ENCODE measurements around the gene SLC35G3. TPM values are rescaled to one million over a fixed set of nuclear protein-coding genes. Genes with fewer than 3 reads are reported as not detected.
"Not testable (repeated sequence)": the region's sequence is repeated elsewhere in the genome, so short reads cannot be mapped to it uniquely, and the experiment has no call there.

The SLC35G3 gene
- polyA plus RNA-seq, result not detected

DNA sequence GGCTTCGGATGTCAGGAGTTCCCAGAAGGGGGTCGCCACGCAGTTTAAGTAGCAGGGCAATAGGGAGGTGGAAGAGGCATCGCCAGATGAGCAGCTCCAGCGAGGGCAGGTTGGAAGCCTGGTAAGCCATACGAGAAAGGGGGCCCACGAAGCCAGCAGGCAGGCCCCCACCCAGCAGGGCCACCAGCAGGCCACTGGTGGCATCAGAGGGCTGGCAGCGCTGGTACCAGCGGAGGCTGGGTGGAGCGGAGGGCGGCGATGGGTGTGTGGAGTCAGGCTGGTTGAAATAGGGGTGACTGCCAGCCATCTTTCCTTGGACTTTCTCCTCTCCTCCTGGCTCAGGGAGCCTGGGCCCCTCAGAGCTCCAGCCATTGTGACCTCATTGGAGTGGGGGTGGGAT is at the start of gene SLC35G3:
Gene SLC35G3, minus strand, starts transcription at position 393 of the 400 bp plus-strand sequence. Its CDS starts 86 bp downstream, at position 307.
- H3K4me1 ChIP-seq (ENCODE audit: control insufficient read depth in 2 of 2, insufficient read depth in 2 of 2, low read length in 1 of 2); H3K9me3 ChIP-seq (ENCODE audit: control insufficient read depth in 2 of 2, insufficient read depth in 1 of 2, low read depth in 1 of 2, low read length in 1 of 2); H3K27me3 ChIP-seq (ENCODE audit: control insufficient read depth in 1 of 2, insufficient read depth in 2 of 2, low read length in 2 of 2); H3K27ac ChIP-seq (ENCODE audit: low read depth in 2 of 2, low read length in 1 of 2); H3K36me3 ChIP-seq (ENCODE audit: control insufficient read depth in 2 of 2, insufficient read depth in 2 of 2, low read length in 1 of 2); H3K4me3 ChIP-seq (ENCODE audit: low read depth in 1 of 2, low read length in 2 of 2): not testable (repeated sequence)
- 92 to 94% methylated on average over 12 of the region's 12 CpGs for WGBS, 2 donors

DNA sequence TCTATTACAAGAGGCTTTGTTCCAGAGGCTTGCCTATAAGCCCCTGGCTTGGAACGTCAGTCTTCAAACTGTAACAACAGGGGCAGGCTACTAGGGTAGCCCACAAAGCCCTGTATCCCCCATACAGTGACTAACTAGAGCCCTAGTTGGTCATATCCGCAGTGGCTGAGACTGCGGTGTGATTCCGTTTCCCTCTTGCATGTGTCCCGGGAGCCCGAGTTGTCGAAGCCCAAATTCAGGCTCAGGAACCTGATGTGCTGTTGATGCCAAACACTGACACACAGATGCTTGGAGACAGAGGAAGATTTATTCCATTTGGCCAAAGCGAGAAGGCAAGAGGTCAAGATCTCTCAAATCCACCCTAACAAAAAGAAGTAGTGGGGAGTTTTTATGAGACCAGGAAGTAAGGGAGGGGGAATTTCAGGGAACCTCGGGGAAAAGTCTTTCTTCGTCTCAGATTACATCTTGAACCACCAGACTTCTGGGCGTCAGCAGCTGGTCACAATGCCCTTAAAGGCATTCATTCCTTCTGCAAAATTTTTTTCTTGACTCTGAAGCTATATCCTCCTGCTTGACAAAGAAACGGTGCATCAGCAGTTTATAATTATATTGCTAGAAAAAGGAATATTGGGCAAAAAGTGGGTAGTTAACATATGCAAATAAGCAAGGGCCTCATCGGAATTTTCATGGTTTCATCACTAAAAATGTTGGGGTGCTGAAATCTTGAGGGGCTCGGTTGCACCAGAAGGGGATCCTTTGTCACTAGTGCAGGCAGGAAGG is 49.6 kb upstream of the SLC35G3 start:
- peak overlapping the region; percentile 98 to 100 for H3K27ac ChIP-seq (ENCODE audit: low read depth in 2 of 2, low read length in 1 of 2)
- H3K4me3 ChIP-seq (ENCODE audit: low read depth in 1 of 2, low read length in 2 of 2), result peak overlapping the region; percentile 75 to 94
- WGBS, 2 donors, result 2 to 7% methylated on average over 14 of the region's 14 CpGs
- no peaks in the 10 kb centered on the region for H3K27me3 ChIP-seq (ENCODE audit: control insufficient read depth in 1 of 2, insufficient read depth in 2 of 2, low read length in 2 of 2)
- H3K4me1 ChIP-seq (ENCODE audit: control insufficient read depth in 2 of 2, insufficient read depth in 2 of 2, low read length in 1 of 2), result peaks cover 3 to 5% of the 10 kb centered on the region in 2 donors
- no peaks in the 10 kb centered on the region for H3K36me3 ChIP-seq (ENCODE audit: control insufficient read depth in 2 of 2, insufficient read depth in 2 of 2, low read length in 1 of 2)
- no peaks in the 10 kb centered on the region for H3K9me3 ChIP-seq (ENCODE audit: control insufficient read depth in 2 of 2, insufficient read depth in 1 of 2, low read depth in 1 of 2, low read length in 1 of 2)

DNA sequence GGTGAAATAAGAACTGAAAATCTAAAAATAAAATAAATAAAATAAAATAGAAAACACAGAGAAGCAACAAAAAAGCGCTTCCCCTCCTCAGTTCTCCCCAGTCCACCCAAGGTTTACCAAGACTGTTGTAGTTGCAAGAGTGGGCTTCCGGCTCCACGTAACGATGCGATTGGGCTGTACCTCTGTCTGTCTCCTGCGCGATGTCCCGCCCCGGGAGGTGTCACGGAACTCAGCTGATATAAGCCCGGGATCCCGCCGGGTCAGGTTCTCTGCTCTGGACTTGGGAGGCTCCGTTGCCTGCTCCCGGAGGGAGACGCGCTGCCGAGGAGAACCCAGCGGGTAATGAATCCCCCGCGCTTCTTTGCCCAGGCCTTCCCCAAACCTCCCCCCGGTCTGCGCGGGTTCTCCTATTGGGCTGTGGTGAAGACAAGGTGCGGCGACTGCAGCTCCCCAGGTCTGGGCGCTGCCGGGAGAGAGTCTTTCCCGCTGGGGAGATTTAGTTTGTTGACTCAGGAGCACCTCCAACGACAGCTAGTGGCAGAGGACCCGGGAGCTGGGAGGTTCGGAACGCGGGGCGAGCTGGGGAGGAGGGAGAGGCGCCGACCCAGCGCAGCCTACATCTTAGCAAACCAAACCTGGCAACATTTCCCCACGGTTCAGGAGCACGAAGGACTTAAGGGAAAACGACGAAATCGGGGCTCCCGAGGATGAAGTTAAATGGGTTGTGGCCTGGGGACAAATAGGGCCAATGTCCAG is 48.8 kb upstream of the SLC35G3 start, which contains the start of gene SLFN5:
Gene SLFN5, plus strand, starts transcription at position 268 of the 756 bp plus-strand sequence. CDS start 15,619 bp downstream, outside the sequence.
- Histone ChIP-seq H3K27ac (ENCODE audit: low read depth in 2 of 2, low read length in 1 of 2) (peak within 1 kb of the TSS; percentile 98 to 100), H3K4me1 (ENCODE audit: control insufficient read depth in 2 of 2, insufficient read depth in 2 of 2, low read length in 1 of 2) (peaks cover 3 to 5% of the 10 kb centered on the region in 2 donors), H3K4me3 (ENCODE audit: low read depth in 1 of 2, low read length in 2 of 2) (peak within 1 kb of the TSS; percentile 75 to 94), H3K36me3 (ENCODE audit: control insufficient read depth in 2 of 2, insufficient read depth in 2 of 2, low read length in 1 of 2) (no peaks in the 10 kb centered on the region), H3K9me3 (ENCODE audit: control insufficient read depth in 2 of 2, insufficient read depth in 1 of 2, low read depth in 1 of 2, low read length in 1 of 2) (no peaks in the 10 kb centered on the region), H3K27me3 (ENCODE audit: control insufficient read depth in 1 of 2, insufficient read depth in 2 of 2, low read length in 2 of 2) (no peaks in the 10 kb centered on the region)
- WGBS, 2 donors, result 0% methylated on average over 44 of the region's 44 CpGs

GRCh38 chr17:35242158-35242804 is 48.1 kb upstream of the SLC35G3 start:
- Histone ChIP-seq H3K36me3 (ENCODE audit: control insufficient read depth in 2 of 2, insufficient read depth in 2 of 2, low read length in 1 of 2) (no peaks in the 10 kb centered on the region), H3K9me3 (ENCODE audit: control insufficient read depth in 2 of 2, insufficient read depth in 1 of 2, low read depth in 1 of 2, low read length in 1 of 2) (no peaks in the 10 kb centered on the region), H3K27me3 (ENCODE audit: control insufficient read depth in 1 of 2, insufficient read depth in 2 of 2, low read length in 2 of 2) (no peaks in the 10 kb centered on the region), H3K4me3 (ENCODE audit: low read depth in 1 of 2, low read length in 2 of 2) (peak overlapping the region; percentile 75 to 94), H3K27ac (ENCODE audit: low read depth in 2 of 2, low read length in 1 of 2) (peak overlapping the region; percentile 98 to 100), H3K4me1 (ENCODE audit: control insufficient read depth in 2 of 2, insufficient read depth in 2 of 2, low read length in 1 of 2) (peaks cover 3 to 5% of the 10 kb centered on the region in 2 donors)
- 1 to 2% methylated on average over 43 of the region's 43 CpGs for WGBS, 2 donors

DNA sequence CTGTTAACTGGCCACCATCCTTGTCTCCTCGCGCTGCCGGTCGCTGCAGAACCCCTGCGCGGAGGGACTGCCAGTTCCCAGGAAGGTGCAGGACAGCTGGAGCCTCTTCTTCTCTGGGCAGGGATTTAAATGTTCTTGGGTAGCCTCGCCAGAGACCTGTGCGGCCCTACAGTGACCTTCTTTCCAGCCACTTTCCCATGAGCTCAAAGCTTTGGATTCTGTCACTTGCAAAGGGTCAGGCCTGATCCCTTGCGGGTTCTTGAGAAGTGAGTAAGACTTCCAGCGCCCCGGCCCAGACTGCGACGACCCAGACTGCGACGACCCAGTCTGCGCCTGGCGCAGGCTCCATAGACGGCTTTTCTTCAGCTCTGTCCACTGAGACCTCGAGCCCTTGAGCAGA is 47.3 kb upstream of the SLC35G3 start:
- Histone ChIP-seq H3K27me3 (ENCODE audit: control insufficient read depth in 1 of 2, insufficient read depth in 2 of 2, low read length in 2 of 2) (no peaks in the 10 kb centered on the region), H3K36me3 (ENCODE audit: control insufficient read depth in 2 of 2, insufficient read depth in 2 of 2, low read length in 1 of 2) (no peaks in the 10 kb centered on the region), H3K9me3 (ENCODE audit: control insufficient read depth in 2 of 2, insufficient read depth in 1 of 2, low read depth in 1 of 2, low read length in 1 of 2) (no peaks in the 10 kb centered on the region), H3K4me3 (ENCODE audit: low read depth in 1 of 2, low read length in 2 of 2) (peak overlapping the region; percentile 75 to 94), H3K27ac (ENCODE audit: low read depth in 2 of 2, low read length in 1 of 2) (peak overlapping the region; percentile 15 to 98), H3K4me1 (ENCODE audit: control insufficient read depth in 2 of 2, insufficient read depth in 2 of 2, low read length in 1 of 2) (peaks cover 3 to 5% of the 10 kb centered on the region in 2 donors)
- 80 to 81% methylated on average over 19 of the region's 19 CpGs for WGBS, 2 donors

DNA sequence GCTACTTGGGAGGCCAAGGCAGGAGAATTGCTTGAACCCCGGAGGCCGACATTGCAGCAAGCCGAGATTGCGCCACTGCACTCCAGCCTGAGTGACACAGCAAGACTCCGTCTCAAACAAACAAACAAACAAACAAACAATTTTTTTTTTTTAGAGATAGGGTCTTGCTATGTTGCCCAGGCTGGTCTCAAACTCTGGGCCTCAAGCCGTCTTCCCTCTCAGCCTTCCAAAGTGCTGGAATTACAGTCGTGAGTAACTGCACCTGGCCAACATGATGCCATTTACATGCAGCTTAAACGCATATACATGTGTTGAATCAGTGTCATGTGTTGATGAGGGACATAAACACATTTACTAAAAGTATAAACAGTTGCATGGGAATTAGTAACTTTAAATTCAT is 46.7 kb upstream of the SLC35G3 start:
- no peaks in the 10 kb centered on the region for H3K36me3 ChIP-seq (ENCODE audit: control insufficient read depth in 2 of 2, insufficient read depth in 2 of 2, low read length in 1 of 2)
- no peak overlapping the region for H3K4me3 ChIP-seq (ENCODE audit: low read depth in 1 of 2, low read length in 2 of 2)
- WGBS, 2 donors, result 91 to 93% methylated on average over 8 of the region's 8 CpGs
- H3K27ac ChIP-seq (ENCODE audit: low read depth in 2 of 2, low read length in 1 of 2), result no peak overlapping the region
- H3K9me3 ChIP-seq (ENCODE audit: control insufficient read depth in 2 of 2, insufficient read depth in 1 of 2, low read depth in 1 of 2, low read length in 1 of 2), result no peaks in the 10 kb centered on the region
- no peaks in the 10 kb centered on the region for H3K27me3 ChIP-seq (ENCODE audit: control insufficient read depth in 1 of 2, insufficient read depth in 2 of 2, low read length in 2 of 2)
- H3K4me1 ChIP-seq (ENCODE audit: control insufficient read depth in 2 of 2, insufficient read depth in 2 of 2, low read length in 1 of 2), result peaks cover 3 to 5% of the 10 kb centered on the region in 2 donors

GRCh38 chr17:35239823-35240222 is 45.6 kb upstream of the SLC35G3 start:
- Histone ChIP-seq H3K4me3 (ENCODE audit: low read depth in 1 of 2, low read length in 2 of 2) (no peak overlapping the region), H3K9me3 (ENCODE audit: control insufficient read depth in 2 of 2, insufficient read depth in 1 of 2, low read depth in 1 of 2, low read length in 1 of 2) (no peaks in the 10 kb centered on the region), H3K4me1 (ENCODE audit: control insufficient read depth in 2 of 2, insufficient read depth in 2 of 2, low read length in 1 of 2) (peaks cover 3 to 5% of the 10 kb centered on the region in 2 donors), H3K27me3 (ENCODE audit: control insufficient read depth in 1 of 2, insufficient read depth in 2 of 2, low read length in 2 of 2) (no peaks in the 10 kb centered on the region), H3K27ac (ENCODE audit: low read depth in 2 of 2, low read length in 1 of 2) (peak overlapping the region in 1 of 2 donors; percentile 21), H3K36me3 (ENCODE audit: control insufficient read depth in 2 of 2, insufficient read depth in 2 of 2, low read length in 1 of 2) (no peaks in the 10 kb centered on the region)
- 77 to 85% methylated on average over 4 of the region's 4 CpGs for WGBS, 2 donors

DNA sequence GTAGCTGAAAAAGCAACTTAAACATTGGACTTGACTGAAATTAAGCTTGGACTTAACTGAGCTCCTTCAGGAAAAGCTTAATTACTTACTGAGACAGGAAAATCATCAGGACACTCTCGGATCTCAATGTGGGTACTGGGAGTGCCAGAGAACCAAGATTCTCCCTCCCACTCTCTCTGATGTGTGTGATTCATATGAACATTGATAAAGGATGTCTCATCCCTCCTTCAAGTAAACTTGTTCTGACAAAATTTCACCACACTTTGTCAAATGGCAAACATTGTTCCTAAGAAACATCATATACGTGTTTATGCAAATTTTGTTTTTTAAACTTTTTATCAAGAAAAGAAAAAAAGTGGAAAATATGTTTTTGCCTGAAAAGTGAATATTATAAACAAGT is 44.6 kb upstream of the SLC35G3 start:
- H3K27ac ChIP-seq (ENCODE audit: low read depth in 2 of 2, low read length in 1 of 2), result no peak overlapping the region
- H3K4me1 ChIP-seq (ENCODE audit: control insufficient read depth in 2 of 2, insufficient read depth in 2 of 2, low read length in 1 of 2), result peaks cover 3 to 5% of the 10 kb centered on the region in 2 donors
- H3K36me3 ChIP-seq (ENCODE audit: control insufficient read depth in 2 of 2, insufficient read depth in 2 of 2, low read length in 1 of 2), result no peaks in the 10 kb centered on the region
- no peaks in the 10 kb centered on the region for H3K9me3 ChIP-seq (ENCODE audit: control insufficient read depth in 2 of 2, insufficient read depth in 1 of 2, low read depth in 1 of 2, low read length in 1 of 2)
- no peaks in the 10 kb centered on the region for H3K27me3 ChIP-seq (ENCODE audit: control insufficient read depth in 1 of 2, insufficient read depth in 2 of 2, low read length in 2 of 2)
- H3K4me3 ChIP-seq (ENCODE audit: low read depth in 1 of 2, low read length in 2 of 2), result no peak overlapping the region
- 33 to 49% methylated on average over 2 of the region's 2 CpGs for WGBS, 2 donors

- Histone ChIP-seq H3K4me3 (ENCODE audit: low read depth in 1 of 2, low read length in 2 of 2) (no peak overlapping the region), H3K9me3 (ENCODE audit: control insufficient read depth in 2 of 2, insufficient read depth in 1 of 2, low read depth in 1 of 2, low read length in 1 of 2) (no peaks in the 10 kb centered on the region), H3K27ac (ENCODE audit: low read depth in 2 of 2, low read length in 1 of 2) (no peak overlapping the region), H3K27me3 (ENCODE audit: control insufficient read depth in 1 of 2, insufficient read depth in 2 of 2, low read length in 2 of 2) (no peaks in the 10 kb centered on the region), H3K4me1 (ENCODE audit: control insufficient read depth in 2 of 2, insufficient read depth in 2 of 2, low read length in 1 of 2) (peaks cover 3 to 5% of the 10 kb centered on the region in 2 donors), H3K36me3 (ENCODE audit: control insufficient read depth in 2 of 2, insufficient read depth in 2 of 2, low read length in 1 of 2) (no peaks in the 10 kb centered on the region)
- WGBS, 2 donors, result 75% methylated on average over 5 of the region's 5 CpGs
These were observed 42.6 kb upstream of the SLC35G3 start for GRCh38 chr17:35236821-35237220.
